ENCODE data around the gene PHLPP1.

The PHLPP1 gene

DNA sequence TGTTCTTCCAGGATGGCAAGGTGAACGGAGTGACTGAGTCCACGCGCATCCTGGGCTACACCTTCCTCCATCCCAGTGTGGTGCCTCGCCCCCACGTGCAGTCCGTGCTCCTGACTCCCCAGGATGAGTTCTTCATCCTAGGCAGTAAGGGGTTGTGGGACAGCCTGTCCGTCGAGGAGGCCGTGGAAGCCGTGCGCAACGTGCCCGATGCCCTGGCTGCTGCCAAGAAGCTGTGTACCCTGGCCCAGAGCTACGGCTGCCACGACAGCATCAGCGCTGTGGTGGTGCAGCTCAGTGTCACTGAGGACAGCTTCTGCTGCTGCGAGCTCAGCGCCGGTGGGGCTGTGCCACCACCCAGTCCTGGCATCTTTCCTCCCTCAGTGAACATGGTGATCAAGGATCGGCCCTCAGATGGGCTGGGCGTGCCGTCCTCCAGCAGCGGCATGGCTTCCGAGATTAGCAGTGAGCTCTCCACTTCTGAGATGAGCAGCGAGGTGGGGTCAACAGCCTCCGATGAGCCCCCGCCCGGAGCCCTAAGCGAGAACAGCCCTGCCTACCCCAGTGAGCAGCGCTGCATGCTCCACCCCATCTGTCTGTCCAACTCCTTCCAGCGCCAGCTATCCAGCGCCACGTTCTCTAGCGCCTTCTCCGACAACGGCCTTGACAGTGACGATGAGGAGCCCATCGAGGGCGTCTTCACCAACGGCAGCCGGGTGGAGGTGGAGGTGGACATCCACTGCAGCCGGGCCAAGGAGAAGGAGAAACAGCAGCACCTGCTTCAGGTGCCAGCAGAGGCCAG is 263.1 kb downstream of the PHLPP1 start:
- no peak overlapping the region for H3K27ac ChIP-seq
- H3K27me3 ChIP-seq (ENCODE audit: control insufficient read depth, insufficient read depth, low read length): no peaks in the 10 kb centered on the region

DNA sequence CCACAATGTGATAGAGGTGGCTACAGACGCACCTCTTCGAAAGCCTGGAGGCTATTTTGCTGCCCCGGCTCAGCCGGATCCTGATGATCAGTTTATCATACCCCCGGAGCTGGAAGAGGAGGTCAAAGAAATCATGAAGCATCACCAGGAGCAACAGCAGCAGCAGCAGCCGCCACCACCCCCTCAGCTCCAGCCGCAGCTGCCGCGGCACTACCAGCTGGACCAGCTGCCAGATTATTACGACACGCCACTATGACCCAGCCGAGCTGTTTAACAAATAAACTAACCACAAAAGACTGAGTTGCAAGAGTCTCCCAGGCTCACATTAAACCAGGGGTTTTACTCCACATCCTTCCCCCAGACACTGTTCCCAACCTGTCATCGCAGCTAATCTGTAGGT is 263.8 kb downstream of the PHLPP1 start:
- H3K79me2 ChIP-seq: no peaks in the 10 kb centered on the region
- TF ChIP-seq, protein P1, sequence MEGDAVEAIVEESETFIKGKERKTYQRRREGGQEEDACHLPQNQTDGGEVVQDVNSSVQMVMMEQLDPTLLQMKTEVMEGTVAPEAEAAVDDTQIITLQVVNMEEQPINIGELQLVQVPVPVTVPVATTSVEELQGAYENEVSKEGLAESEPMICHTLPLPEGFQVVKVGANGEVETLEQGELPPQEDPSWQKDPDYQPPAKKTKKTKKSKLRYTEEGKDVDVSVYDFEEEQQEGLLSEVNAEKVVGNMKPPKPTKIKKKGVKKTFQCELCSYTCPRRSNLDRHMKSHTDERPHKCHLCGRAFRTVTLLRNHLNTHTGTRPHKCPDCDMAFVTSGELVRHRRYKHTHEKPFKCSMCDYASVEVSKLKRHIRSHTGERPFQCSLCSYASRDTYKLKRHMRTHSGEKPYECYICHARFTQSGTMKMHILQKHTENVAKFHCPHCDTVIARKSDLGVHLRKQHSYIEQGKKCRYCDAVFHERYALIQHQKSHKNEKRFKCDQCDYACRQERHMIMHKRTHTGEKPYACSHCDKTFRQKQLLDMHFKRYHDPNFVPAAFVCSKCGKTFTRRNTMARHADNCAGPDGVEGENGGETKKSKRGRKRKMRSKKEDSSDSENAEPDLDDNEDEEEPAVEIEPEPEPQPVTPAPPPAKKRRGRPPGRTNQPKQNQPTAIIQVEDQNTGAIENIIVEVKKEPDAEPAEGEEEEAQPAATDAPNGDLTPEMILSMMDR (IDR thresholded peaks at IDR 0.05): no peak
- H3K4me3 ChIP-seq (ENCODE audit: low read depth, low read length): no peak overlapping the region

More for the DNA sequence above, 263.1 kb downstream of the PHLPP1 start:
- H3K9me3 ChIP-seq (ENCODE audit: control insufficient read depth, low read length): no peaks in the 10 kb centered on the region
- no peak overlapping the region for H3K4me2 ChIP-seq (ENCODE audit: low read length)
- H3K9ac ChIP-seq: no peak overlapping the region
- no peaks in the 10 kb centered on the region for H3K36me3 ChIP-seq (ENCODE audit: control insufficient read depth, insufficient read depth, low read length)
- H3K4me1 ChIP-seq: no peaks in the 10 kb centered on the region
- TF ChIP-seq, protein P1 (IDR thresholded peaks at IDR 0.05): no peak
- H3K79me2 ChIP-seq: no peaks in the 10 kb centered on the region
- H3K4me3 ChIP-seq (ENCODE audit: low read depth, low read length): no peak overlapping the region
- H2AFZ ChIP-seq: no peak overlapping the region

DNA sequence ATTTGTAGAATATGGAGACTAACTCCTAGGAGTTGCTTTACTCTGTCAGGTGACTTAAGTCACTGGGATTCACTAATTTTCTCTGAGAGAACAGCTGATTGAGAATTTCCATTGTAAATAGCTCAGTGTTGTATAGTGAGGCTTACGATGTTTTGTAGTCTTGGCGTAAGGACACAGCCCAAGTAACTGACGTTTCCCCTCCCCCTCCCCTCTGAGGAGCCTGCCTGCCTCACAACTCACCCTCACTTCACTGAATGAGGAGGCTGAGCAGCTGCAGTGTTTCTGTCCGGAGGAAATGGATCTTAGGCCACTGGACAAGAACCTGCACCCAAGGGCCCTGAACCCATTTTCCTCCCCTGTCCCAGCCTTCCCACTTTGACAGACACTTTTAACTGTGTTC is 264.6 kb downstream of the PHLPP1 start:
- no peak overlapping the region for H2AFZ ChIP-seq
- no peak overlapping the region for H3K9ac ChIP-seq
- H3K27ac ChIP-seq: no peak overlapping the region
- H3K4me1 ChIP-seq: no peaks in the 10 kb centered on the region
- TF ChIP-seq, protein P1 (IDR thresholded peaks at IDR 0.05): no peak
- H3K4me2 ChIP-seq (ENCODE audit: low read length): no peak overlapping the region
- H3K27me3 ChIP-seq (ENCODE audit: control insufficient read depth, insufficient read depth, low read length): no peaks in the 10 kb centered on the region
- H3K9me3 ChIP-seq (ENCODE audit: control insufficient read depth, low read length): no peaks in the 10 kb centered on the region
- no peaks in the 10 kb centered on the region for H3K79me2 ChIP-seq
- no peak overlapping the region for H3K4me3 ChIP-seq (ENCODE audit: low read depth, low read length)
- no peaks in the 10 kb centered on the region for H3K36me3 ChIP-seq (ENCODE audit: control insufficient read depth, insufficient read depth, low read length)

More for the DNA sequence above, 263.8 kb downstream of the PHLPP1 start:
- Histone ChIP-seq H3K27me3 (ENCODE audit: control insufficient read depth, insufficient read depth, low read length) (no peaks in the 10 kb centered on the region), H3K4me2 (ENCODE audit: low read length) (no peak overlapping the region), H3K9ac (no peak overlapping the region), H3K4me1 (no peaks in the 10 kb centered on the region), H2AFZ (no peak overlapping the region), H3K27ac (no peak overlapping the region), H3K36me3 (ENCODE audit: control insufficient read depth, insufficient read depth, low read length) (no peaks in the 10 kb centered on the region), H3K9me3 (ENCODE audit: control insufficient read depth, low read length) (no peaks in the 10 kb centered on the region)

DNA sequence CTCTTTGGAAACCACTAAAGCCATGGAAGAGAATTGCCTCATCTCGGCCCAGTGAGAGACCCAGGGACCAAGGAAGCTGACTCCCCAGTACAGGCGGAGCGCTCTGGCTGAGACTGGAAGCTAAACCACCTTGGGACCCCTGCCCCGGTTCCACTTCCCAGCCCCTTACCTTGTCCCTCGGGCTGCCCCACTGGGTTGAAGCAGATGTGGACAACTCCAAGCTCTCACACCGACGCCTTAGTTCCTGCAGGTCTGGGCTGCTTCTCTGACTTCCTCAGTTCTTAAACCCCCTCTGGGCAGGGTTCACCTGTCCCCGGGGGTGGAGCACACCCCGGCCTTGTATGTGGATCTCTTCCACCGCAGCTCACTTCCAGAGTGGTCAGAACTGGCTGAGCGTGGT is 266.2 kb downstream of the PHLPP1 start:
- Histone ChIP-seq H3K4me2 (ENCODE audit: low read length) (no peak overlapping the region), H3K36me3 (ENCODE audit: control insufficient read depth, insufficient read depth, low read length) (no peaks in the 10 kb centered on the region), H3K27ac (no peak overlapping the region), H3K9ac (no peak overlapping the region), H2AFZ (no peak overlapping the region), H3K9me3 (ENCODE audit: control insufficient read depth, low read length) (no peaks in the 10 kb centered on the region), H3K27me3 (ENCODE audit: control insufficient read depth, insufficient read depth, low read length) (no peaks in the 10 kb centered on the region), H3K79me2 (no peaks in the 10 kb centered on the region), H3K4me3 (ENCODE audit: low read depth, low read length) (no peak overlapping the region), H3K4me1 (no peaks in the 10 kb centered on the region)
- TF ChIP-seq, protein P1 (IDR thresholded peaks at IDR 0.05): no peak
